Smooth muscle cell (in vitro differentiated cells): ENCODE data around the gene CERS1. TPM values are rescaled to one million over a fixed set of nuclear protein-coding genes. Genes with fewer than 3 reads are reported as not detected.

Experiments used
- DNase-seq: peaks from one replicate; lab custom pipeline; 2025; ENCODE audit not compliant: unreplicated experiment; lab: John Stamatoyannopoulos, UW
- H2AFZ ChIP-seq: fragments of 200-600 bp; sonication (generic); 2 replicates; pipeline ENCODE4 v1.6.0; 2016; ENCODE audit warnings: antibody characterized with exemption, low read depth, mild to moderate bottlenecking
- H3F3A ChIP-seq: fragments of 200-600 bp; sonication (generic); 2 replicates; pipeline ENCODE4 v1.6.0; 2017; ENCODE audit warnings: antibody characterized with exemption, low read depth
- H3K27ac ChIP-seq: fragments of 200-600 bp; sonication (generic); 2 replicates; pipeline ENCODE4 v1.5.1; 2016; ENCODE audit warnings: low read depth, mild to moderate bottlenecking
- H3K27me3 ChIP-seq: fragments of 200-600 bp; sonication (generic); 2 replicates; pipeline ENCODE4 v1.6.1; 2016; ENCODE audit warnings: low read depth, mild to moderate bottlenecking
- H3K36me3 ChIP-seq: fragments of 200-600 bp; sonication (generic); 2 replicates; pipeline ENCODE4 v1.5.1; 2016; ENCODE audit warnings: low read depth
- H3K4me1 ChIP-seq: fragments of 200-600 bp; sonication (generic); 2 replicates; pipeline ENCODE4 v1.5.1; 2016; ENCODE audit warnings: low read depth
- H3K4me2 ChIP-seq: fragments of 200-600 bp; sonication (generic); 2 replicates; pipeline ENCODE4 v1.6.0; 2016; ENCODE audit warnings: mild to moderate bottlenecking
- H3K4me3 ChIP-seq: fragments of 200-600 bp; sonication (generic); 2 replicates; pipeline ENCODE4 v1.5.1; 2016; ENCODE audit warnings: mild to moderate bottlenecking
- H3K79me2 ChIP-seq: fragments of 200-600 bp; sonication (generic); 2 replicates; pipeline ENCODE4 v1.6.0; 2016; ENCODE audit warnings: low read depth, mild to moderate bottlenecking
- H3K9ac ChIP-seq: fragments of 200-600 bp; sonication (generic); 2 replicates; pipeline ENCODE4 v1.6.0; 2016; ENCODE audit warnings: low read depth
- H3K9me3 ChIP-seq: fragments of 200-600 bp; sonication (generic); replicated peaks from 2 replicates; pipeline ENCODE4 v1.5.1; 2016; ENCODE audit warnings: low read depth
- H4K20me1 ChIP-seq: fragments of 200-600 bp; sonication (generic); 2 replicates; pipeline ENCODE4 v1.6.0; 2016; ENCODE audit warnings: low read depth
- CTCF ChIP-seq: fragments of 200-600 bp; sonication (generic); IDR thresholded peaks from 2 replicates; pipeline ENCODE4 v1.5.1; 2017; ENCODE audit warnings: borderline replicate concordance, mild to moderate bottlenecking, antibody characterized with exemption; ENCODE audit not compliant: insufficient read depth, poor library complexity, severe bottlenecking
- WGBS: methylation state at CpG from one replicate; pipeline ENCODE4 v1.1.7; 2016; ENCODE audit warnings: low lambda C conversion rate; 5-methylcytosine and 5-hydroxymethylcytosine counted together
- polyA plus RNA-seq: library from polyadenylated mRNA; unstranded; fragments of >200 nt; fragmentation: Nextera tagmentation; extraction: Ambion mirVana; gene quantifications from 2 replicates; pipeline ENCODE4 v1.2.1, GENCODE V29; 2016
- total RNA-seq: library from RNA; depleted of rRNA; stranded (reverse); fragments of >200 nt; gene quantifications from 2 replicates; pipeline ENCODE4 v1.2.3, GENCODE V29; 2014

The CERS1 gene
- total and polyA plus RNA-seq, 2 experiments from 2014 or later = 2.4 to 4.2 TPM

- Histone ChIP-seq H3K4me2 (no peak overlapping the region), H3F3A (peaks cover 6% of the 10 kb centered on the region), H3K9ac (no peak overlapping the region), H2AFZ (no peak overlapping the region), H3K27ac (no peak overlapping the region), H3K36me3 (no peaks in the 10 kb centered on the region), H3K79me2 (no peaks in the 10 kb centered on the region), H3K4me1 (no peaks in the 10 kb centered on the region), H3K4me3 (no peak overlapping the region), H4K20me1 (peaks cover 24% of the 10 kb centered on the region), H3K9me3 (no peaks in the 10 kb centered on the region), H3K27me3 (no peaks in the 10 kb centered on the region)
- 97% methylated on average over 44 of the region's 71 CpGs for WGBS
- no peak for TF ChIP-seq CTCF
- DNase-seq = no peak
Observed at GRCh38 chr19:18869023-18869618, 26.8 kb downstream of the CERS1 start.

GRCh38 chr19:18868380-18869022 lies 27.5 kb downstream of the CERS1 start:
- Histone ChIP-seq H3K9ac (no peak overlapping the region), H2AFZ (no peak overlapping the region), H4K20me1 (peaks cover 28% of the 10 kb centered on the region), H3K27ac (no peak overlapping the region), H3K79me2 (no peaks in the 10 kb centered on the region), H3K27me3 (no peaks in the 10 kb centered on the region), H3F3A (peaks cover 6% of the 10 kb centered on the region), H3K4me3 (no peak overlapping the region), H3K4me2 (no peak overlapping the region), H3K4me1 (no peaks in the 10 kb centered on the region), H3K36me3 (no peaks in the 10 kb centered on the region), H3K9me3 (no peaks in the 10 kb centered on the region)
- DNase-seq = no peak
- TF ChIP-seq CTCF = no peak
- WGBS = 92% methylated on average over 50 of the region's 77 CpGs

GRCh38 chr19:18867751-18868150 lies 28.2 kb downstream of the CERS1 start:
- DNase-seq = no peak
- H3K9ac ChIP-seq = no peak overlapping the region
- no peak overlapping the region for H2AFZ ChIP-seq
- H3K4me2 ChIP-seq = no peak overlapping the region
- WGBS = 98% methylated on average over 23 of the region's 23 CpGs
- no peak for TF ChIP-seq CTCF
- no peak overlapping the region for H3K4me3 ChIP-seq
- H3K27ac ChIP-seq = no peak overlapping the region
- peaks cover 32% of the 10 kb centered on the region for H4K20me1 ChIP-seq
- H3K79me2 ChIP-seq = no peaks in the 10 kb centered on the region
- H3K27me3 ChIP-seq = no peaks in the 10 kb centered on the region
- peaks cover 6% of the 10 kb centered on the region for H3F3A ChIP-seq
- H3K9me3 ChIP-seq = no peaks in the 10 kb centered on the region
- H3K36me3 ChIP-seq = no peaks in the 10 kb centered on the region
- H3K4me1 ChIP-seq = no peaks in the 10 kb centered on the region

- Histone ChIP-seq H3K4me3 (no peak overlapping the region), H3K36me3 (no peaks in the 10 kb centered on the region), H3K9me3 (no peaks in the 10 kb centered on the region), H3K4me2 (no peak overlapping the region), H3K27me3 (no peaks in the 10 kb centered on the region), H3K27ac (no peak overlapping the region), H4K20me1 (peaks cover 33% of the 10 kb centered on the region), H3K79me2 (no peaks in the 10 kb centered on the region), H3F3A (peaks cover 6% of the 10 kb centered on the region), H2AFZ (no peak overlapping the region), H3K4me1 (no peaks in the 10 kb centered on the region), H3K9ac (no peak overlapping the region)
- no peak for TF ChIP-seq CTCF
- DNase-seq = no peak
- 98% methylated on average over 23 of the region's 23 CpGs for WGBS
Observed at GRCh38 chr19:18867199-18867598, 28.8 kb downstream of the CERS1 start.
